Nephron progenitor cell (in vitro differentiated cells): ENCODE measurements around the gene KISS1R.

ENCODE experiments used
- DNase-seq: peaks from one replicate; pipeline ENCODE4 v3.0.0; 2021
- H3K27ac Mint-ChIP-seq: 2 replicates; pipeline ENCODE4 v1.8.0; 2021; ENCODE audit warnings: mild to moderate bottlenecking, moderate library complexity, mixed read lengths
- H3K27me3 Mint-ChIP-seq: 2 replicates; pipeline ENCODE4 v1.8.0; 2021; ENCODE audit warnings: mild to moderate bottlenecking, low read depth, mixed read lengths; ENCODE audit not compliant: poor library complexity
- H3K36me3 Mint-ChIP-seq: 2 replicates; pipeline ENCODE4 v1.8.0; 2021; ENCODE audit warnings: low read depth, mixed read lengths
- H3K4me1 Mint-ChIP-seq: 2 replicates; pipeline ENCODE4 v1.8.0; 2021; ENCODE audit warnings: mixed read lengths
- H3K4me3 Mint-ChIP-seq: 2 replicates; pipeline ENCODE4 v1.8.0; 2021; ENCODE audit warnings: mild to moderate bottlenecking, moderate library complexity, mixed read lengths
- H3K9me3 Mint-ChIP-seq: 2 replicates; pipeline ENCODE4 v1.8.0; 2021; ENCODE audit warnings: mild to moderate bottlenecking, moderate library complexity, mixed read lengths
- TF ChIP-seq, protein P1 (sequence below): fragments of 200-600 bp; sonication (generic); IDR thresholded peaks from 2 replicates; pipeline ENCODE4 v1.5.0; 2021; ENCODE audit warnings: antibody characterized with exemption

Gene KISS1R

GRCh38 chr19:925087-925525, 8.0 kb downstream of the KISS1R start:
- Mint-ChIP-seq H3K27me3 (peaks cover 28% of the 10 kb centered on the region), H3K36me3 (peaks cover 5% of the 10 kb centered on the region), H3K4me3 (peak overlapping the region; percentile 79), H3K9me3 (no peaks in the 10 kb centered on the region), H3K27ac (no peak overlapping the region), H3K4me1 (peaks cover 20% of the 10 kb centered on the region)
- DNase-seq: no peak
- TF ChIP-seq, protein P1, sequence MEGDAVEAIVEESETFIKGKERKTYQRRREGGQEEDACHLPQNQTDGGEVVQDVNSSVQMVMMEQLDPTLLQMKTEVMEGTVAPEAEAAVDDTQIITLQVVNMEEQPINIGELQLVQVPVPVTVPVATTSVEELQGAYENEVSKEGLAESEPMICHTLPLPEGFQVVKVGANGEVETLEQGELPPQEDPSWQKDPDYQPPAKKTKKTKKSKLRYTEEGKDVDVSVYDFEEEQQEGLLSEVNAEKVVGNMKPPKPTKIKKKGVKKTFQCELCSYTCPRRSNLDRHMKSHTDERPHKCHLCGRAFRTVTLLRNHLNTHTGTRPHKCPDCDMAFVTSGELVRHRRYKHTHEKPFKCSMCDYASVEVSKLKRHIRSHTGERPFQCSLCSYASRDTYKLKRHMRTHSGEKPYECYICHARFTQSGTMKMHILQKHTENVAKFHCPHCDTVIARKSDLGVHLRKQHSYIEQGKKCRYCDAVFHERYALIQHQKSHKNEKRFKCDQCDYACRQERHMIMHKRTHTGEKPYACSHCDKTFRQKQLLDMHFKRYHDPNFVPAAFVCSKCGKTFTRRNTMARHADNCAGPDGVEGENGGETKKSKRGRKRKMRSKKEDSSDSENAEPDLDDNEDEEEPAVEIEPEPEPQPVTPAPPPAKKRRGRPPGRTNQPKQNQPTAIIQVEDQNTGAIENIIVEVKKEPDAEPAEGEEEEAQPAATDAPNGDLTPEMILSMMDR: no peak

DNA sequence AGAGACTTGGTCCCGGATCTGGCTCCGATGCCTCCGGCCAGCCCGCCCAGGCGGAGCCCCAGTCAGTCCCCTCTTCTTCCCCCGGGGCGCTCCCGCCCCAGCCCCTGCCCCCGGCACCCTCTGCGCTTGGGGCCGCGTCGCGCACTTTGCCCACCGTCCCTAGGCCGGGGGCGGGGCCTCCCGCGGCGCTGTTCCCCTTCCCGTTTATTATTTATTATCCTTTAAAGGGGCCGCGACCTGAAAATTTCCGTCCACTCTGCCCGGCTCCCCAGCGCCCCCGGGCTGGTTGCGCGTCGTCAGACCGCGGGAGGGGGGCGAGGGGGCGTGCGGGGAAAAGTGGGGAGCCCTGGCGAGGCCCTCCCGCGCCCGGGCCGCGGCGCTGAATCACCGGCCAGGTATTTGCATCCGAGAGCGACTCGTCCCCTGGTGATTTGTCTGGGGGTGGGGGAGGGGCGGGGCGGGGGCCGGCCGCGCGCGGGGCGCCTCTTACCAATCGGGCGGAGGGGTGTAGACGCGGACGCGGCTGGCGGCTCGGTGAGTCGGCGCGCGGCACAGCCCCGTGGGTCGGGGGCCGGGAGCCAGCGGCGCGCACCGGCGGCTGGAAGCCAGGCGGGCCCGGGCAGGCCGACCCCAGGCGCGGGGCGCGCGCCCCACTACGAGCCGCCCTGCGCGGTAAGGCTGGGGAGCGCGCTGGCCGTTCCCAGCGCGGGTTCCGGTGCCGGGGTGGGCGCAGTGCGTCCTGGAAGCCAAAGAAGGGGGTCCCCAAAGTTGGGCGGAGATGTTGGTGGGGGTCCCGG, 8.6 kb downstream of the KISS1R start, which contains the start of gene ARID3A:
Gene ARID3A (plus strand): TSS at position 510 of the 797 bp plus-strand sequence. CDS start 3,494 bp downstream, outside the sequence.
- H3K4me1 Mint-ChIP-seq: peaks cover 20% of the 10 kb centered on the region
- peaks cover 23% of the 10 kb centered on the region for H3K27me3 Mint-ChIP-seq
- DNase-seq: peak; percentile 87
- TF ChIP-seq, protein P1: no peak
- H3K9me3 Mint-ChIP-seq: no peaks in the 10 kb centered on the region
- H3K27ac Mint-ChIP-seq: peak within 1 kb of the TSS; percentile 59
- peak within 1 kb of the TSS; percentile 89 for H3K4me3 Mint-ChIP-seq
- H3K36me3 Mint-ChIP-seq: peaks cover 9% of the 10 kb centered on the region

- H3K36me3 Mint-ChIP-seq: peaks cover 14% of the 10 kb centered on the region
- H3K27me3 Mint-ChIP-seq: peaks cover 18% of the 10 kb centered on the region
- DNase-seq: no peak
- TF ChIP-seq, protein P1: no peak
- no peak overlapping the region for H3K27ac Mint-ChIP-seq
- no peaks in the 10 kb centered on the region for H3K9me3 Mint-ChIP-seq
- H3K4me3 Mint-ChIP-seq: peak overlapping the region; percentile 78
- peaks cover 20% of the 10 kb centered on the region for H3K4me1 Mint-ChIP-seq
Observed at GRCh38 chr19:926323-926588, 9.1 kb downstream of the KISS1R start.

GRCh38 chr19:926589-927350, 9.6 kb downstream of the KISS1R start:
- Mint-ChIP-seq H3K27me3 (peaks cover 13% of the 10 kb centered on the region), H3K9me3 (no peaks in the 10 kb centered on the region), H3K27ac (peak overlapping the region; percentile 59), H3K4me3 (peak overlapping the region; percentile 89), H3K4me1 (peaks cover 19% of the 10 kb centered on the region), H3K36me3 (peaks cover 14% of the 10 kb centered on the region)
- TF ChIP-seq, protein P1: no peak
- peak; percentile 71 for DNase-seq

DNA sequence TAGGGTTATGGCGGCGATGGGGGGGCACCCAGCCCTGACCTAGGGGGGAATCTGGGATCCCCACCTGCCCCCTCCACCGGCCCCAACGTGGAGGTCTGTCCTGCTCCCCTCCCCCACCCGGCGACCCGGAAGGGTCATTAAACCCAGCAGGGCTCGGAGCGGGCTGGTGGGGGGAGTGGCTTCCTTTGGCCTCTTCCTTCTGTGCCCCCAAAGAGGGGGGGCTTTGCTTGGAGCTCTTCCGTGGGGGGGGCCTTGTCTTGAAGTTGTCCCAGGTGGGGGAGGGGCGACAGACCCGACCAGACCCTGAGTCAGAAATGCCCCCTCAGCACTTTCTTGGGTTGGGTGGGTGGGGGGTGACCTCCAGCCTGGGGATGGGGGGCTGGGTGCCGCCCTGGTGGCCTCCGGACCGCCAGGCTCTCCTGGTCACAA, 10.2 kb downstream of the KISS1R start:
- Mint-ChIP-seq H3K27me3 (peaks cover 7% of the 10 kb centered on the region), H3K27ac (peak overlapping the region; percentile 45), H3K36me3 (peaks cover 14% of the 10 kb centered on the region), H3K4me3 (peak overlapping the region; percentile 89), H3K4me1 (peaks cover 21% of the 10 kb centered on the region), H3K9me3 (no peaks in the 10 kb centered on the region)
- peak; percentile 75 for DNase-seq
- TF ChIP-seq, protein P1: no peak
